Breast epithelium (tissue), 4 donors: ENCODE data around the gene RHEX. TPM values are rescaled to one million over a fixed set of nuclear protein-coding genes. Genes with fewer than 3 reads are reported as not detected.
"Not testable (repeated sequence)": the region's sequence is repeated elsewhere in the genome, so short reads cannot be mapped to it uniquely, and the experiment has no call there.

Source experiments
- DNase-seq, 2 donors: peaks; one replicate each; pipeline ENCODE4 v3.0.0-alpha.2; 2019; ENCODE audit warnings: low spot score in 2 of 2
- H3K27ac ChIP-seq, 2 donors: fragments of 200-600 bp; sonication (generic) in 1 of 2; one replicate each; pipeline ENCODE4 v1.5.1; 2016 to 2019; ENCODE audit warnings: mild to moderate bottlenecking in 1 of 2
- H3K27me3 ChIP-seq, 2 donors: fragments of 200-600 bp; sonication (generic) in 1 of 2; one replicate each; pipeline versions ENCODE4 v1.5.1 to v1.6.0; 2017 to 2019; ENCODE audit warnings: control low read depth in 1 of 2, mild to moderate bottlenecking in 1 of 2
- H3K36me3 ChIP-seq: fragments of 200-600 bp; one replicate; pipeline ENCODE4 v1.5.1; 2019
- H3K4me1 ChIP-seq, 2 donors: fragments of 200-600 bp; sonication (generic); one replicate each; pipeline ENCODE4 v1.5.1; 2016 to 2019; ENCODE audit warnings: control low read depth in 1 of 2
- H3K4me3 ChIP-seq, 3 donors: fragments of 200-600 bp; sonication (generic); 1 replicate in 2 of 3; 2 replicates in 1 of 3; pipeline ENCODE4 v1.5.1; 2016 to 2019; ENCODE audit warnings: mild to moderate bottlenecking in 3 of 3, moderate library complexity in 2 of 3
- H3K9me3 ChIP-seq, 2 donors: fragments of 200-600 bp; sonication (generic) in 1 of 2; one replicate each; pipeline ENCODE4 v1.5.1; 2016 to 2019; ENCODE audit warnings: control low read depth in 1 of 2
- CTCF ChIP-seq, 3 donors: fragments of 450-650 bp; IDR thresholded peaks; one replicate each; pipeline ENCODE4 v1.5.1; 2016 to 2017; ENCODE audit warnings: antibody characterized with exemption in 3 of 3, mild to moderate bottlenecking in 3 of 3, moderate library complexity in 3 of 3
- POLR2A ChIP-seq: fragments of 450-650 bp; IDR thresholded peaks from one replicate; pipeline ENCODE4 v1.6.1; 2016; ENCODE audit warnings: antibody characterized with exemption, mild to moderate bottlenecking, moderate library complexity
- POLR2AphosphoS5 ChIP-seq, 3 donors: sonication (generic); formaldehyde crosslinking; IDR thresholded peaks; one replicate each; pipeline ENCODE4 v1.6.1; 2017; ENCODE audit warnings: antibody characterized with exemption in 3 of 3
- intact Hi-C: fragments of 100-400 bp; cut with DNase I; formaldehyde crosslinking; loops from one replicate; pipeline ENCODE4 v1.15.1; 2023; ENCODE audit warnings: low total_unique reads
- total RNA-seq, 3 donors: library from RNA; depleted of rRNA; stranded (reverse); fragments of >200 nt; gene quantifications; one replicate each; pipeline ENCODE4 v1.1.0, GENCODE V29; 2016

Gene RHEX
- total RNA-seq, 3 donors from 2014 or later, result 0.98 to 20.6 (median 4.4) TPM

DNA sequence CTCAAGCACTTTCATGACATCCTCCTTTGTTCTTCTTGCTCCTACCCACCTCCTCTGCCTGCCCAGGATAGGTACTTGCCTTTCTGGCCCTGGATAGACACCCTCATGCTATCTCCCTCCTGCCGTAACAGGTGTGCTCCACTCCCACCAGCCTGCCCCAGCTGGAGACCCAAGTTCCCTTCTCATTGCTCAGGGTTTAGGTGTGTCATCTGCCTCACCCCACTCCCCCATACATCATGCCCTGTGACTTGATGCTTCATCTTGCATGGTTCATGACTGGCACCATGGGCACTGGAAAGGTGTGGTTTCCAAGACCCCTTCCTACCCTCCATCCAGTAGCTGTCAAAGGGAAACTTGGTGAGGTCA is 5.9 kb downstream of the RHEX start:
- H3K27ac ChIP-seq, result no peak overlapping the region
- H3K4me1 ChIP-seq, result no peaks in the 10 kb centered on the region
- H3K4me3 ChIP-seq, result no peak overlapping the region
- DNase-seq, result no peak
- H3K9me3 ChIP-seq, result no peaks in the 10 kb centered on the region
- no peak for TF ChIP-seq POLR2AphosphoS5 (IDR thresholded peaks at IDR 0.05)
- TF ChIP-seq POLR2A, result no peak
- TF ChIP-seq CTCF (IDR thresholded peaks at IDR 0.05), result no peak
- no peaks in the 10 kb centered on the region for H3K36me3 ChIP-seq
- intact Hi-C loops, result no loop called here
- H3K27me3 ChIP-seq, result no peaks in the 10 kb centered on the region

GRCh38 chr1:206059355-206059915 is 6.5 kb downstream of the RHEX start:
- Histone ChIP-seq H3K27me3 (no peaks in the 10 kb centered on the region), H3K36me3 (no peaks in the 10 kb centered on the region), H3K9me3 (no peaks in the 10 kb centered on the region), H3K4me1 (no peaks in the 10 kb centered on the region), H3K27ac (no peak overlapping the region), H3K4me3 (no peak overlapping the region)
- no peak for TF ChIP-seq POLR2AphosphoS5 (IDR thresholded peaks at IDR 0.05)
- TF ChIP-seq POLR2A, result no peak
- no peak for TF ChIP-seq CTCF (IDR thresholded peaks at IDR 0.05)
- DNase-seq, result no peak
- intact Hi-C loops, result no loop called here

DNA sequence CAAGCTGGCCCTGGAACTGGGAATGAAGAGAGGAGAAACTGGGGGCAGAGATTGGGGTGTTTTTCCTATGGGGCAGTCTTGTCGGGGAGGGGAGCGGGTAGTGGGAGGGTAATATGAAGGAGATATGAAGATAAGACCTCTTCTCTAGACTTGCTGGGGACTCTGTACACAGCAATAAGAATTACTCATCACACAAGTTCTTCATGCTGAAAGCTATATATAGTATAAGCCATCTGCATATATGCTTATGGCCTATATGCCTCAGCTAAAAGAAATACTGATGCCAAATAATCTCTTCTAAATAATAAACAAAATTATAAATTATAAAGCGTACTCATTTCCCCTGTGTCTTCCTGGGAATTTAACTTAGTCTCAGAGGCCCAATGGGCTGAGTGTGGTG is 7.9 kb downstream of the RHEX start:
- H3K36me3 ChIP-seq, result no peaks in the 10 kb centered on the region
- no peaks in the 10 kb centered on the region for H3K9me3 ChIP-seq
- H3K27me3 ChIP-seq, result no peaks in the 10 kb centered on the region
- intact Hi-C loops, result no loop called here
- TF ChIP-seq CTCF (IDR thresholded peaks at IDR 0.05) (no peak), POLR2AphosphoS5 (IDR thresholded peaks at IDR 0.05) (no peak), POLR2A (no peak)
- DNase-seq, result no peak
- H3K4me1 ChIP-seq, result no peaks in the 10 kb centered on the region
- H3K4me3 ChIP-seq, result no peak overlapping the region
- H3K27ac ChIP-seq, result no peak overlapping the region

DNA sequence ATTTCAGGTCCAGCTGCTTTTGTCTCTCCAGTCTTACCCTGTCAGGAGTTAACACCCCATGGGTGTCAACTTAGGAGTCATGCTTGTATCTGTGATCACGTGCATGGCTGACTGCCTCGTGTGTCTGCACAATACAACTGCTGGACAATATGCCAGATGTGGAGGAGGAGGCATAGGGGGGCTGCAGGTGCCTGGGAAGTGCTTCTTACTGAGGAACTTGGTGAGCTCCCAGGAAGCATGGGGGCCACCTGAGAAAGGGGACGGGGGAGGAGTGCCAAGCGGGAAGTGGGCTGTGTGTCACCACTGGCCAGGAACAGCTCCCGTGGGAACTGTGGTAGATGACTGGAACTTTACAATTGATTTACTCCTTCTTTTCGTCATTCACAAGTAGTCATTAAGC is 9.5 kb downstream of the RHEX start:
- Histone ChIP-seq H3K4me3 (no peak overlapping the region), H3K9me3 (no peaks in the 10 kb centered on the region), H3K27ac (no peak overlapping the region), H3K27me3 (no peaks in the 10 kb centered on the region), H3K36me3 (no peaks in the 10 kb centered on the region), H3K4me1 (no peaks in the 10 kb centered on the region)
- intact Hi-C loops, result no loop called here
- no peak for TF ChIP-seq POLR2A
- no peak for TF ChIP-seq CTCF (IDR thresholded peaks at IDR 0.05)
- DNase-seq, result no peak

DNA sequence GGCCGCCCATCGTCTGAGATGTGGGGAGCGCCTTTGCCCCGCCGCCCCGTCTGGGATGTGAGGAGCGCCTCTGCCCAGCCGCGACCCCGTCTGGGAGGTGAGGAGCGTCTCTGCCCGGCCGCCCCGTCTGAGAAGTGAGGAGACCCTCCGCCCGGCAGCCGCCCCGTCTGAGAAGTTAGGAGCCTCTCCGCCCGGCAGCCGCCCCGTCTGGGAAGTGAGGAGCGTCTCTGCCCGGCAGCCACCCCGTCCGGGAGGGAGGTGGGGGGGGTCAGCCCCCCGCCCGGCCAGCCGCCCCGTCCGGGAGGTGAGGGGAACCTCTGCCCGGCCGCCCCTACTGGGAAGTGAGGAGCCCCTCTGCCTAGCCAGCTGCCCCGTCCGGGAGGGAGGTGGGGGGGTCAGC is 11.0 kb downstream of the RHEX start:
- H3K4me1 ChIP-seq, H3K9me3 ChIP-seq, H3K4me3 ChIP-seq, intact Hi-C loops, H3K27me3 ChIP-seq, H3K36me3 ChIP-seq, DNase-seq, H3K27ac ChIP-seq: not testable (repeated sequence)

GRCh38 chr1:206064501-206064900 is 11.5 kb downstream of the RHEX start:
- H3K4me3 ChIP-seq, H3K4me1 ChIP-seq, H3K9me3 ChIP-seq, intact Hi-C loops, H3K36me3 ChIP-seq, DNase-seq, H3K27me3 ChIP-seq, H3K27ac ChIP-seq: not testable (repeated sequence)
